ENCODE data around the gene AMIGO1.
A peak's percentile ranks its signal among the peaks of the same experiment; 100 is the strongest.
"Not testable (repeated sequence)": the region's sequence is repeated elsewhere in the genome, so short reads cannot be mapped to it uniquely, and the experiment has no call there.

The AMIGO1 gene

GRCh38 chr1:109482791-109483671 lies 26.5 kb downstream of the AMIGO1 start:
- peak in 1 of 4 experiments; percentile 31 for DNase-seq

GRCh38 chr1:109482242-109482641 lies 27.3 kb downstream of the AMIGO1 start:
- no peak for DNase-seq

GRCh38 chr1:109481646-109482045 lies 27.9 kb downstream of the AMIGO1 start:
- no peak for DNase-seq

- DNase-seq, result no peak
These were observed 29.6 kb downstream of the AMIGO1 start for GRCh38 chr1:109479901-109480300.

- no peak for DNase-seq
These were observed 30.2 kb downstream of the AMIGO1 start for GRCh38 chr1:109479311-109479710.

- peak in 1 of 4 experiments; percentile 24 for DNase-seq
These were observed 30.7 kb downstream of the AMIGO1 start for GRCh38 chr1:109478806-109479205.

GRCh38 chr1:109477821-109478220 lies 31.7 kb downstream of the AMIGO1 start:
- DNase-seq, result no peak

DNA sequence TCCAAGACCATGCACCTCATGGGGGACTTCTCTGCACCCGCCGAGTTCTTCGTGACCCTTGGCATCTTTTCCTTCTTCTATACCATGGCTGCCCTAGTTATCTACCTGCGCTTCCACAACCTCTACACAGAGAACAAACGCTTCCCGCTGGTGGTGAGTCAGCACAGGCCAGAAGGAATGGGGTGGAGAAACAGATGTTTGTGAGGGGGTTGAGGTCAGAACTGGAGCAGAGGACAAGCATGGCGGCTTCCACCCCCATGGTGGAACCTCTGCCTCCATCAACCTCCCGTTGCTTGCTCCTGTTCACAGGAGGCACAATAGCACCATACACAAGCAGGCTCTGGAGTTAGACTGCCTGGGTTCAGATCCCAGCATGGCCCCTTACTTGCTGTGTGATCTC lies 32.7 kb downstream of the AMIGO1 start:
- no peak for DNase-seq

- no peak for DNase-seq
These were observed 34.3 kb downstream of the AMIGO1 start for GRCh38 chr1:109475261-109475660.

DNA sequence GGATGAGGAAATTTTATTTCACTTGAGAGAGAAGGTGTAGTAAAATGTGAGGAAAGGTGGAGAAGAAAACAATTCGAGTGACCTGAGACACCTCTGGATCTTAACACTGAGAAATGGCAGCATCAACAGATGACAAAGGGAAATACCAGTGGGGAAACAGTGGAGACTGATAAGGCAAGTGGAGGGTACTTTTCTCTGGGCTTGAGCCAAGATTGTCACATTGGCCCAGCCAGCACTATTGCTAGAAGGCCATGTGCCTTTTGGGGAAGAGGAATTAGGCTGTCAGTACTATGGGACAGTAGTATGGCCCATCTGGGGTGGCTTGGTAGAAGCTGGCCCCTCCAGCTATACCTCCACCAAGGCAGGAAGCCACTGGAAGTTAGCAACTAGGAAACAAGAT lies 34.8 kb downstream of the AMIGO1 start:
- DNase-seq, result no peak

- DNase-seq, result not testable (repeated sequence)
These were observed 36.1 kb downstream of the AMIGO1 start for GRCh38 chr1:109473284-109474057.

DNA sequence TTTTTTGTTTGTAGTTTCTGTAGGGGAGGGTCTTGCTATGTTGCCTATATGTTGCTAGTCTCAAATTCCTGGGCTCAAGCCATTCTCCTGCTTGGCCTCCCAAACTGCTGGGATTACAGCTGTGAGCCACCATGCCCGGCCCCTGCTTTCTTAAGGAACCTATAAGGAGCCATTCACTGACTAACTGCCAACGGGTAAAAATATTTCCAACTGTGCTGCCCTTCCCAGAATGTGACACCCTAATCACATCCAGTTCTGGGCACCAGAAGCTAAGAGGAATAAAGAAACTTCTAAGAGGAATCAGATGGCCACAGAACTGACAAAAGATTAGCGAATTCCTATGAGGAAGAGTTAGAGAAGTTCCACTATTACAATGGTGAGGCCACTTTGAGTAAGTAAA lies 36.7 kb downstream of the AMIGO1 start:
- no peak for DNase-seq

- no peak for DNase-seq
These were observed 39.3 kb downstream of the AMIGO1 start for GRCh38 chr1:109470245-109470644.

GRCh38 chr1:109468903-109469302 lies 40.6 kb downstream of the AMIGO1 start:
- no peak for DNase-seq

DNA sequence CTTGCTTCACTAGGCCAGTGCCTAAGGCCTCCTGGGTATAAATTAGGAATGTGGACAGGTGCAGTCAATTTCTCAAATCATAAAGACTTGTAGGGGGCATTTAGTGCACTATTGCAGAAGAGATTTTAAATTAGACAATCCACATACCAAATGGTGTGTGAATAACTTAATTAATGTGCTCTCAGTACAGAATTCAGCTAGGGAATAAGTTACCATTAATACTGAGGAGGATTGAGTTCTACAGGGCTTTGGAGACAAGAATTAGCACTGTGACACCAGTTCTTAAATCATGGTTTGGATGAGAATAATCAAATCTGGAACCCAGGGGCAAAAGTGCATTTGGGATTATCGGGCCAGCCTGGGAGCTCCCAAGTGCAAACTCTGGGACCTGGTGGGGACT lies 41.5 kb downstream of the AMIGO1 start:
- DNase-seq, result no peak

GRCh38 chr1:109467301-109467777 lies 42.2 kb downstream of the AMIGO1 start:
- no peak for DNase-seq

- no peak for DNase-seq
These were observed 42.9 kb downstream of the AMIGO1 start, which contains the start of gene SYPL2 for GRCh38 chr1:109466452-109467300. TSS of gene SYPL2 (plus strand) at chr1:109466546. CDS start at chr1:109466844, 298 bp downstream.

DNA sequence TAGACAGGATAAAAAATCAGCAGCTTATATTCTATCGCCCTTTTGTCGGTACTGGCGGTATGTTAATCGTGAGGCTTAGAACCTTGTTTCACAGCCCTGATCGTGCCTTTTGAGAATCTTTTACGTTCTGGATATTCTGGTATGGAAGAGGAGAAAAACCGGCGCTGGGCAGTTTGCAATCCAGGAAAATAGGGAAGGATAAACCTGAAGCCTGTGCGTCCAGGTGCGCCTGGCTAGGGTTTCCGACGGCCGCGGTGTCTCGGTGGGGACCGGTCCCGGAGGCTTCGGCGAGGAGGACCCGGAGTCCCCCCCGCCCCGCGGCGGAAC lies 43.4 kb downstream of the AMIGO1 start:
- no peak for DNase-seq

GRCh38 chr1:109457819-109458218 lies 51.7 kb downstream of the AMIGO1 start:
- DNase-seq, result no peak

DNA sequence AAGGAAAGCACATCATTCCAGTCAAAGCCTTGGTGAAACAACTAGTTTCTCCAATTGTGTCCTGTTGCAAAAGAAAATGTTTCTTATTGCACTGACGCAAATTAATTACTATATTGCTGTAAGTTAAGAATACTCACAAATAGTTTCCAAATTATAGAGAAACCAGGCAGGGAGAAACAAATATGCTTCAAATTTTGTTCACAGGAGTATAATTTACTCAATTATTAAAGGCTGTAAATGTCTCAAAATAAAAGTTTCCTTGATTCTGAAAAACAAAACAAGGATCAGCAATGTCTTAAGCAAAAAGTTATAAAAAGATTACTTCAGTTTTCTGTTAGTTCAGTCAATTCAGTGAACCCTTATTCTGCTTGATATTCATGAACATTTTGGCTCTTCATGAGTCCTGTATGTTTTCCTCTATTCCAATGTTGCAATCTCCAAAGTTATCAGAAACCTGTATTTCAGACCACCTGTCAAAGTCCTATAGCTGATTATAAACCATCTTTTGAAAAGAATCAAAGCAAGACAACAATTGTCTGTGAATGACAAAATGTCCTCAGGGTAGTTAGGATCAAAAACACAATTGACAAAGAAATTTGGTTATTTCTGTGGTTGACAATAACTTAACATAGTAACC lies 54.9 kb downstream of the AMIGO1 start:
- no peak for DNase-seq

All from activated naive CD4-positive, alpha-beta T cell (primary cell).